IMR-90 (cell line): Measurements from ENCODE around the gene MTX3. TPM values are rescaled to one million over a fixed set of nuclear protein-coding genes. Genes with fewer than 3 reads are reported as not detected.

Experiments
- ATAC-seq: fragments of 200-7000 bp; cut with Tn5 transposase; 2 replicates; pipeline ENCODE4 v1.9.1; 2020; ENCODE audit warnings: low read depth, mild to moderate bottlenecking, moderate library complexity
- BruUV-seq: library from RNA; stranded (reverse); fragments of 400-500 nt; replicated peaks from 2 replicates; lab custom pipeline; 2021; lab: Mats Ljungman, UMichigan
- CTCF ChIA-PET: fragments of 300-600 bp; formaldehyde crosslinking; extraction: SDS; loops from one replicate; lab custom pipeline; 2021; ENCODE audit warnings: antibody characterized with exemption; lab: Yijun Ruan, JAX
- POLR2A ChIA-PET: fragments of 300-600 bp; sonication (Branson Sonifier 250); formaldehyde crosslinking; loops from one replicate; lab custom pipeline; 2022; ENCODE audit warnings: antibody characterized with exemption; ENCODE audit not compliant: unreplicated experiment; lab: Charles Lee
- DNase-seq: peaks from one replicate; pipeline ENCODE4 v3.0.0; 2013
- H2AFZ ChIP-seq: replicated peaks from 2 replicates; pipeline ENCODE3; 2013; ENCODE audit warnings: low read length, mild to moderate bottlenecking; ENCODE audit not compliant: poor library complexity
- H2AK5ac ChIP-seq: 2 replicates; pipeline ENCODE4 v1.6.1; 2013; ENCODE audit warnings: low read depth, low read length, inconsistent platforms
- H2AK9ac ChIP-seq: replicated peaks from 2 replicates; pipeline ENCODE3; 2013; ENCODE audit warnings: mild to moderate bottlenecking, low read depth, low read length, moderate library complexity; ENCODE audit not compliant: poor library complexity
- H2BK120ac ChIP-seq: 2 replicates; pipeline ENCODE4 v1.6.1; 2013; ENCODE audit warnings: low read depth, low read length, inconsistent platforms
- H2BK15ac ChIP-seq: 3 replicates; pipeline ENCODE4 v1.6.1; 2013; ENCODE audit warnings: low read depth, low read length, inconsistent platforms
- H2BK20ac ChIP-seq: 2 replicates; pipeline ENCODE4 v1.6.1; 2013; ENCODE audit warnings: low read depth, mild to moderate bottlenecking, inconsistent platforms, low read length, moderate library complexity
- H2BK5ac ChIP-seq: 2 replicates; pipeline ENCODE4 v1.6.1; 2013; ENCODE audit warnings: mild to moderate bottlenecking, low read depth, low read length, inconsistent platforms; ENCODE audit not compliant: poor library complexity, severe bottlenecking
- H3K14ac ChIP-seq: replicated peaks from 2 replicates; pipeline ENCODE4 v1.6.1; 2013; ENCODE audit warnings: low read depth, low read length, inconsistent platforms
- H3K18ac ChIP-seq: 2 replicates; pipeline ENCODE4 v1.6.1; 2013; ENCODE audit warnings: low read depth, low read length, control low read depth
- H3K23ac ChIP-seq: 2 replicates; pipeline ENCODE4 v1.6.1; 2013; ENCODE audit warnings: low read depth, low read length, inconsistent platforms
- H3K27ac ChIP-seq: 2 replicates; pipeline ENCODE4 v1.5.1; 2013; ENCODE audit warnings: mild to moderate bottlenecking, control low read depth, low read length; ENCODE audit not compliant: insufficient read depth
- H3K27me3 ChIP-seq: 2 replicates; pipeline ENCODE4 v1.6.1; 2013; ENCODE audit warnings: low read length; ENCODE audit not compliant: control insufficient read depth, insufficient read depth
- H3K36me3 ChIP-seq: 2 replicates; pipeline ENCODE4 v1.6.1; 2013; ENCODE audit warnings: low read length, mixed read lengths; ENCODE audit not compliant: control insufficient read depth, insufficient read depth
- H3K4ac ChIP-seq: 2 replicates; pipeline ENCODE4 v1.6.1; 2013; ENCODE audit warnings: low read depth, low read length, inconsistent platforms
- H3K4me1 ChIP-seq: 2 replicates; pipeline ENCODE4 v1.6.1; 2013; ENCODE audit warnings: low read length, mixed read lengths; ENCODE audit not compliant: control insufficient read depth, insufficient read depth
- H3K4me2 ChIP-seq: 2 replicates; pipeline ENCODE4 v1.6.1; 2013; ENCODE audit warnings: low read depth, mild to moderate bottlenecking, control low read depth, low read length, moderate library complexity
- H3K4me3 ChIP-seq: 2 replicates; pipeline ENCODE4 v1.5.1; 2013; ENCODE audit warnings: low read depth, mild to moderate bottlenecking, control low read depth, low read length, moderate library complexity; ENCODE audit not compliant: insufficient read depth
- H3K56ac ChIP-seq: 2 replicates; pipeline ENCODE4 v1.6.1; 2013; ENCODE audit warnings: low read length, inconsistent platforms; ENCODE audit not compliant: insufficient read depth; ENCODE audit errors: extremely low read depth
- H3K79me1 ChIP-seq, 2 experiments: 2 replicates each; pipeline ENCODE4 v1.6.1; 2013; ENCODE audit warnings: low read length in 2 of 2, inconsistent platforms in 1 of 2, low read depth in 1 of 2
- H3K9ac ChIP-seq: 2 replicates; pipeline ENCODE4 v1.6.1; 2013; ENCODE audit warnings: low read depth, low read length, control low read depth
- H3K9me1 ChIP-seq: 2 replicates; pipeline ENCODE4 v1.6.1; 2013; ENCODE audit warnings: low read length, inconsistent platforms; ENCODE audit not compliant: insufficient read depth
- H3K9me3 ChIP-seq: 2 replicates; pipeline ENCODE4 v1.6.1; 2013; ENCODE audit warnings: low read length; ENCODE audit not compliant: control insufficient read depth, insufficient read depth
- H4K20me1 ChIP-seq: 2 replicates; pipeline ENCODE4 v1.6.1; 2013; ENCODE audit warnings: low read length, inconsistent platforms; ENCODE audit not compliant: insufficient read depth
- H4K5ac ChIP-seq: 2 replicates; pipeline ENCODE4 v1.6.1; 2013; ENCODE audit warnings: mild to moderate bottlenecking, low read depth, low read length, control low read depth
- H4K8ac ChIP-seq, 2 experiments: 2 replicates each; pipeline ENCODE4 v1.6.1; 2013; ENCODE audit warnings: low read depth in 2 of 2, low read length in 2 of 2, control low read depth in 1 of 2, inconsistent platforms in 1 of 2
- H4K91ac ChIP-seq: 2 replicates; pipeline ENCODE4 v1.6.1; 2013; ENCODE audit warnings: low read depth, low read length, inconsistent platforms; ENCODE audit not compliant: insufficient read depth
- BHLHE40 ChIP-seq: fragments of 150-350 bp; IDR thresholded peaks from 2 replicates; pipeline ENCODE4 v1.6.1; 2016; ENCODE audit warnings: mild to moderate bottlenecking, low read depth, low read length
- CHD1 ChIP-seq: IDR thresholded peaks from 2 replicates; pipeline ENCODE4 v1.6.1; 2012; ENCODE audit warnings: low read depth, low read length, improper control_type of control experiment
- ELK1 ChIP-seq: fragments of 150-350 bp; IDR thresholded peaks from 2 replicates; pipeline ENCODE4 v1.6.1; 2016; ENCODE audit warnings: low read depth, mild to moderate bottlenecking, low read length, moderate library complexity, borderline replicate concordance
- FOS ChIP-seq: fragments of 150-350 bp; IDR thresholded peaks from 2 replicates; pipeline ENCODE4 v1.6.1; 2016; ENCODE audit warnings: low read depth, low read length
- MAFK ChIP-seq: IDR thresholded peaks from 2 replicates; pipeline ENCODE4 v1.6.1; 2012; ENCODE audit warnings: low read depth, low read length, improper control_type of control experiment
- MAZ ChIP-seq: IDR thresholded peaks from 2 replicates; pipeline ENCODE4 v1.6.1; 2012; ENCODE audit warnings: low read depth, mild to moderate bottlenecking, low read length, improper control_type of control experiment, moderate library complexity, borderline replicate concordance
- MXI1 ChIP-seq: IDR thresholded peaks from 2 replicates; pipeline ENCODE4 v1.6.1; 2012; ENCODE audit warnings: low read depth, mild to moderate bottlenecking, low read length, moderate library complexity, borderline replicate concordance
- NFE2L2 ChIP-seq: fragments of 150-350 bp; IDR thresholded peaks from 2 replicates; pipeline ENCODE4 v1.6.1; 2016; ENCODE audit warnings: low read depth, mild to moderate bottlenecking, low read length
- POLR2A ChIP-seq: IDR thresholded peaks from 2 replicates; pipeline ENCODE4 v1.6.1; 2012; ENCODE audit warnings: mild to moderate bottlenecking, low read depth, low read length
- RAD21 ChIP-seq: IDR thresholded peaks from 2 replicates; pipeline ENCODE4 v1.6.1; 2012; ENCODE audit warnings: low read length, improper control_type of control experiment
- RCOR1 ChIP-seq: IDR thresholded peaks from 2 replicates; pipeline ENCODE4 v1.6.1; 2012; ENCODE audit warnings: mild to moderate bottlenecking, low read length, improper control_type of control experiment; ENCODE audit not compliant: insufficient replicate concordance
- SMC3 ChIP-seq: fragments of 150-350 bp; IDR thresholded peaks from 2 replicates; pipeline ENCODE4 v1.6.1; 2016; ENCODE audit warnings: low read depth, mild to moderate bottlenecking, antibody characterized with exemption, low read length, moderate library complexity
- USF2 ChIP-seq: fragments of 150-350 bp; IDR thresholded peaks from 2 replicates; pipeline ENCODE4 v1.6.1; 2017; ENCODE audit warnings: mild to moderate bottlenecking, antibody characterized with exemption, low read length, low read depth
- WGBS, 2 experiments: methylation state at CpG; one replicate each; pipeline versions ENCODE4 v1.1.5 to v1.1.7; 2013; ENCODE audit warnings: missing lambda C conversion rate in 2 of 2; ENCODE audit not compliant: insufficient read length in 1 of 2; ENCODE audit errors: extremely low coverage in 2 of 2; 5-methylcytosine and 5-hydroxymethylcytosine counted together
- dilution Hi-C: fragments of 300-500 bp; cut with HindIII; formaldehyde crosslinking; loops from one replicate; pipeline ENCODE4 v1.14.3; 2018; ENCODE audit warnings: low sequenced_read_pairs; ENCODE audit not compliant: unreplicated experiment
- in situ Hi-C: fragments of 300-500 bp; cut with MboI; formaldehyde crosslinking; loops from 3 replicates; pipeline ENCODE4 v1.14.3; 2019; ENCODE audit warnings: low sequenced_read_pairs, inconsistent platforms, mixed read lengths
- intact Hi-C: fragments of 100-400 bp; cut with micrococcal nuclease; formaldehyde crosslinking; loops from 2 replicates; pipeline ENCODE4 v1.10.0; 2022
- polyA plus RNA-seq, 3 experiments: library from polyadenylated mRNA; depleted of rRNA; stranded (reverse); fragments of >200 nt; gene quantifications; 2 replicates each; pipeline ENCODE4 v1.2.3, GENCODE V29; 2012; ENCODE audit warnings: low replicate concordance in 1 of 3
- total RNA-seq: library from RNA; depleted of rRNA; stranded (reverse); fragments of >200 nt; gene quantifications from 2 replicates; pipeline ENCODE4 v1.2.3, GENCODE V29; 2012
- TF ChIP-seq, protein P1 (sequence below): conservative IDR thresholded peaks from 2 replicates; pipeline ENCODE4 v1.5.1; 2012; ENCODE audit warnings: mild to moderate bottlenecking, low read depth, low read length, improper control_type of control experiment

MTX3 gene
- total and polyA plus RNA-seq, 2 of the 4 experiments (the other 2 are of a cell fraction): 6.6 to 12.7 TPM

DNA sequence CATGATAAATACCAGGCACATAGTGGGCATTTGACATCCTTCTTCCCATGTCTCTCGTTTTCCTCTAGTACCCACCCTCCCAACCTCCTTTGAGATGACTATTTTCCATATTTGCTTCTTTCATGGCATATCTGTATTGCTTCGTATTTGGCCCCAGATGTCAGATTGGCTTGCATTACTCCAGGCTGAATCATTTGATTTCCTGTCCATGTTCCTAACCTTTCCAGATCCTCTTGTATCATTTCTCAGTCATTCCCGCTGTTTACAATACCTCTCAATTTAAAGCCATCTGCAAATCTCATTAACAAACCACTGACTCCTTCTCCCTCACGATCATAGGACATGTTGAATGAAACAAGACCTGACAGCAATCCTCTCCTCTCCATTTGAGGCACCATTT is 19.9 kb downstream of the MTX3 start:
- no TSS peak for BruUV-seq
- in situ Hi-C loops (no loop called here), intact Hi-C loops (no loop called here), dilution Hi-C loops (no loop called here)
- no peaks in the 10 kb centered on the region for H4K20me1 ChIP-seq
- DNase-seq (peak; percentile 88), ATAC-seq (peak; percentile 71; the same call in 1 of the 2 replicates)
- WGBS, 2 experiments: 56% methylated on average over 3 of the region's 4 CpGs; no CpG with 5 or more reads in 1 of the 2 experiments
- no peaks in the 10 kb centered on the region for H3K79me1 ChIP-seq
- H3K4me2 ChIP-seq: peak overlapping the region; percentile 28; the same call in 1 of the 2 replicates
- H3K9me3 ChIP-seq: no peaks in the 10 kb centered on the region
- H3K27me3 ChIP-seq: no peaks in the 10 kb centered on the region
- no peak overlapping the region for H4K5ac ChIP-seq
- peaks cover 3% of the 10 kb centered on the region; the same call in 1 of the 2 replicates for H3K9me1 ChIP-seq
- H2AFZ ChIP-seq: no peak overlapping the region
- H2BK20ac ChIP-seq: peak overlapping the region; percentile 95; the same call in 1 of the 2 replicates
- no peak for TF ChIP-seq POLR2A
- no peak for TF ChIP-seq RAD21
- TF ChIP-seq, protein P1, sequence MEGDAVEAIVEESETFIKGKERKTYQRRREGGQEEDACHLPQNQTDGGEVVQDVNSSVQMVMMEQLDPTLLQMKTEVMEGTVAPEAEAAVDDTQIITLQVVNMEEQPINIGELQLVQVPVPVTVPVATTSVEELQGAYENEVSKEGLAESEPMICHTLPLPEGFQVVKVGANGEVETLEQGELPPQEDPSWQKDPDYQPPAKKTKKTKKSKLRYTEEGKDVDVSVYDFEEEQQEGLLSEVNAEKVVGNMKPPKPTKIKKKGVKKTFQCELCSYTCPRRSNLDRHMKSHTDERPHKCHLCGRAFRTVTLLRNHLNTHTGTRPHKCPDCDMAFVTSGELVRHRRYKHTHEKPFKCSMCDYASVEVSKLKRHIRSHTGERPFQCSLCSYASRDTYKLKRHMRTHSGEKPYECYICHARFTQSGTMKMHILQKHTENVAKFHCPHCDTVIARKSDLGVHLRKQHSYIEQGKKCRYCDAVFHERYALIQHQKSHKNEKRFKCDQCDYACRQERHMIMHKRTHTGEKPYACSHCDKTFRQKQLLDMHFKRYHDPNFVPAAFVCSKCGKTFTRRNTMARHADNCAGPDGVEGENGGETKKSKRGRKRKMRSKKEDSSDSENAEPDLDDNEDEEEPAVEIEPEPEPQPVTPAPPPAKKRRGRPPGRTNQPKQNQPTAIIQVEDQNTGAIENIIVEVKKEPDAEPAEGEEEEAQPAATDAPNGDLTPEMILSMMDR: no peak
- TF ChIP-seq BHLHE40: no peak
- TF ChIP-seq CHD1: no peak
- TF ChIP-seq SMC3: no peak
- no peak for TF ChIP-seq RCOR1
- TF ChIP-seq MAFK: no peak
- no peak for TF ChIP-seq FOS
- no peak for TF ChIP-seq MAZ
- no peak for TF ChIP-seq MXI1
- TF ChIP-seq ELK1: no peak
- TF ChIP-seq NFE2L2: no peak
- no peak for TF ChIP-seq USF2
- ChIA-PET POLR2A (no interaction called here), CTCF (no interaction called here)
- H2AK9ac ChIP-seq: no peak overlapping the region
- H2AK5ac ChIP-seq: no peak overlapping the region
- no peak overlapping the region for H3K56ac ChIP-seq
- no peak overlapping the region; the same call in 1 of the 2 replicates for H3K18ac ChIP-seq
- H3K27ac ChIP-seq: no peak overlapping the region
- peak overlapping the region; percentile 9 to 65; a peak in 2 of 4 replicates for H4K8ac ChIP-seq
- H3K4me3 ChIP-seq: no peak overlapping the region
- no peak overlapping the region for H3K23ac ChIP-seq
- H3K14ac ChIP-seq: peak overlapping the region; percentile 70
- H3K4me1 ChIP-seq: peaks cover 15% of the 10 kb centered on the region
- no peak overlapping the region for H3K9ac ChIP-seq
- peak overlapping the region; percentile 33; the same call in 1 of the 3 replicates for H2BK15ac ChIP-seq
- H2BK5ac ChIP-seq: peak overlapping the region; percentile 60
- no peak overlapping the region; the same call in 1 of the 2 replicates for H4K91ac ChIP-seq
- H3K36me3 ChIP-seq: no peaks in the 10 kb centered on the region; the same call in 1 of the 2 replicates
- H3K4ac ChIP-seq: peak overlapping the region; percentile 77; the same call in 1 of the 2 replicates
- H2BK120ac ChIP-seq: peak overlapping the region; percentile 86
